Omental fat pad (tissue), 4 donors: ENCODE measurements around the gene NKX1-2. TPM values are rescaled to one million over a fixed set of nuclear protein-coding genes. Genes with fewer than 3 reads are reported as not detected.

Source experiments
- ATAC-seq: fragments of 150-250 bp; one replicate; pipeline ENCODE4 v1.9.1; 2016; ENCODE audit warnings: mild to moderate bottlenecking, moderate library complexity; ENCODE audit not compliant: low FRiP score
- DNase-seq: peaks from one replicate; pipeline ENCODE4 v3.0.0-alpha.2; 2019; ENCODE audit warnings: low spot score
- total RNA-seq, 4 donors: library from RNA; depleted of rRNA; stranded (reverse); fragments of >200 nt; gene quantifications; one replicate each; pipeline ENCODE4 v1.1.0, GENCODE V29; 2016
- TF ChIP-seq, protein P1 (sequence below), 3 donors: fragments of 450-650 bp; IDR thresholded peaks; one replicate each; pipeline ENCODE4 v1.5.1; 2016 to 2017; ENCODE audit warnings: antibody characterized with exemption in 3 of 3, mild to moderate bottlenecking in 3 of 3, moderate library complexity in 2 of 3

The NKX1-2 gene
- total RNA-seq, result not detected

DNA sequence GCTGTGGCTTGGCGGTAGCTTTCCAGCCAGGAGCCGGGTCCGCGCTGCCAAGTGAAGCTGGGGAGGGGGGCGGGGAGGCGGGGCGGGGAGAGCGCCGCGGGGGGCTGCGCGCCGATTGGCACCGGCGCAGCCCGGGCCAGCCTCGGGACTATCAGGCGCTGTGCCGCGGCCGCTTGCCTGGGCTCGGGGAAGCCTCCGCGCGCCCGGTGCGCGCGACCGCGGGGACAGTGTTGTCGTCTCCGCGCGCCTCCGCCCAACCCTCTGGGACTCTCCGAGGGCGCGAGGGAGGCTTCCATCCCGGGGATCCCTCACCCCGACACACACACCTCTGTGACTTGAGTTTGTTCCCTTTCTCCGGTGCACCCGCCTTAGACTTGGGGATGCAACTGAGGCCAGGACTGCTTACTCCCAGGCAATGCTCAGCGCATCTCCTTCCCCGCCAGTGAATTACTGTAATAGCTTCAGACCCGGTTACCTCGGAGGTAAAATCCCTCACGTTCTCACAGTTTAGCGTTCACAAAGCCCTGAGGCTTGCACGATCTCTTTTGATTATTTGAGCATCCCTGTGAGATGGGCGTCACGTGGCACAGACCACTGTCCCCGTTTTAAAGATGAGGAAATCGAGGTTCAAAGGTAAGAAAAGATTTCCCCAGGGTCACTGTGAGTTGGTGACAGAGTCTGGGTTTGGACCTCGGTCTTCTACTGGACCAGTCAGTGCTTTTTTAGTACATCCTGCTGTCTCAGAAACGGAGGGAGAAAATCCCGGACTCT, at the start of gene NKX1-2:
NKX1-2 (minus strand) TSS at position 24 of the 771 bp plus-strand sequence. CDS start 92 bp downstream, outside the sequence.
- ATAC-seq (no peak), DNase-seq (no peak)
- TF ChIP-seq, protein P1, sequence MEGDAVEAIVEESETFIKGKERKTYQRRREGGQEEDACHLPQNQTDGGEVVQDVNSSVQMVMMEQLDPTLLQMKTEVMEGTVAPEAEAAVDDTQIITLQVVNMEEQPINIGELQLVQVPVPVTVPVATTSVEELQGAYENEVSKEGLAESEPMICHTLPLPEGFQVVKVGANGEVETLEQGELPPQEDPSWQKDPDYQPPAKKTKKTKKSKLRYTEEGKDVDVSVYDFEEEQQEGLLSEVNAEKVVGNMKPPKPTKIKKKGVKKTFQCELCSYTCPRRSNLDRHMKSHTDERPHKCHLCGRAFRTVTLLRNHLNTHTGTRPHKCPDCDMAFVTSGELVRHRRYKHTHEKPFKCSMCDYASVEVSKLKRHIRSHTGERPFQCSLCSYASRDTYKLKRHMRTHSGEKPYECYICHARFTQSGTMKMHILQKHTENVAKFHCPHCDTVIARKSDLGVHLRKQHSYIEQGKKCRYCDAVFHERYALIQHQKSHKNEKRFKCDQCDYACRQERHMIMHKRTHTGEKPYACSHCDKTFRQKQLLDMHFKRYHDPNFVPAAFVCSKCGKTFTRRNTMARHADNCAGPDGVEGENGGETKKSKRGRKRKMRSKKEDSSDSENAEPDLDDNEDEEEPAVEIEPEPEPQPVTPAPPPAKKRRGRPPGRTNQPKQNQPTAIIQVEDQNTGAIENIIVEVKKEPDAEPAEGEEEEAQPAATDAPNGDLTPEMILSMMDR (IDR thresholded peaks at IDR 0.05), result no peak

- no peak for ATAC-seq
- TF ChIP-seq, protein P1 (IDR thresholded peaks at IDR 0.05), result no peak
These were observed 48.2 kb upstream of the NKX1-2 start for GRCh38 chr10:124498056-124498455.

DNA sequence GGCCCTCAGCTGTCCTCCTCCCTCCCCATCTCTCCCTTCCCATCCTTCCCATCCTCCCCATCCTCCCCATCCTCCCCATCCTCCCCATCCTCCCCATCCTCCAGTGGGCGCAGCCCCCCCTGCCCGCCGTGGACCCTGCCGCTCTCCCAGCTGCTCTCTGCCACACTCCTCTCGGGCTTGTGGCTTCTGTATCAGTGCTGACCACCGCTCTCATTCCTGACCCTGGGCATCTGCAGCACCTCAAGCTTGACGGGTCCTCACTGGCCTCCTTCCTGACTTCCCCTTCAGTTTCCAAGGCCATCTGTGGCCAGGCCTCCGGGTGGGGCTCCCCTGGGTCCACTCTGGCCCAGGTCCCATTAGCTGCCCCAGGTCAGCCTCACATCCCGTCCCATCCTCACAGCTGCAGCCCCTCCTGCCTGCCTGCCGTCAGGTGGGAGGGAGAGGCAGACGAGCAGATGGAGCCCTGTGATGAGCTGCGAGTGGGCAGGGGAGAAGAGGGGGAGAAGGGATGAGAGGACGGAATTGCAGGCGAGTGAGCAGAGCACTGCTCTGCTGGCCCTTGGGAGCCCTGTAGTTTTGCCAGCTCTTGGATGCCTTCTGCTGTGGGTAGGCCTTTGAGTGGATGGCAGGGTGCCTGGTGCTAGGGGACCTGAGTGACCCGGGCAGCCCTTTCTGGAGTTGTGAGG, 47.5 kb upstream of the NKX1-2 start:
- no peak for ATAC-seq
- no peak for DNase-seq
- TF ChIP-seq, protein P1 (IDR thresholded peaks at IDR 0.05), result no peak

More at GRCh38 chr10:124498056-124498455, 48.2 kb upstream of the NKX1-2 start:
- DNase-seq, result no peak

DNA sequence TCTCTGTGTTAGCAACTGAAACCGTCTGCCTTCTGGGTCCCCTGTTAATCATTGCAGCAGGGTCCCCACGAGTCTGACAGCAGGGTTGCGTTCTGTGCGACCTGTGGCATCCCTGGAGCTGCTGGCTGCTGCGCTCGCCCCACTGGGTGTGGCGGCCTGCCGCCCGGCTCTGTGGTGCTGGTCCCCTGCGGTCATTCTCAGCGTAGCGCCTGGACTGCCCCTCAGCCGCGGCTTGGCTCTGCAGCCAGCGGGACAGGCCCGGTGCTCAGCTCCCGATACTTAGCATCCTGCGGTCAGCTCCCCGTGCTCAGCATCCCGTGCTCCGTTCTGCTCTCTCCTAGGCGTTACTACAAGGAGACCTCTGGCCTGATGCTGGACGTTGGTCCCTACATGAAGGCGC, 46.8 kb upstream of the NKX1-2 start:
- TF ChIP-seq, protein P1 (IDR thresholded peaks at IDR 0.05), result no peak
- ATAC-seq (no peak), DNase-seq (no peak)

DNA sequence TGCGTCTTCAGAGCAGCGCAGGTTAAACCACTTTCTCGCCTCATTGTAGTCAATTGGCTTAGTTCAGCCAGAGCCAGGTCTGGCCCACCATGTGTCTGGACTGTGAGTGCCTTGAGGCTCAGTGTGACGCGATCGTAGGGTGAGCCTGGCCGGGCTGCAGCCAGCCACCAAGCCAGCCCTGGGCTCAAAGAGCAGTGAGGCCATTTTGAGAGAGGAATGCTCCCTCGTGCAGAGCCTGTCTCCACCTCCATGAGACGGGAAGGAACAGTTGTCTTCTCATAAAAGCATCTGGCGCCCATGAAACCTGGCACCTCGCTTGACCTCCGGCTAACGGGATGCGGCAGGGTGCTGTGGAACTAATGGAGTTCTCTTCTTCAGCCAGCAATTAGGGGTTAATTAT, 46.3 kb upstream of the NKX1-2 start:
- no peak for DNase-seq
- no peak for ATAC-seq

GRCh38 chr10:124495725-124496124, 45.9 kb upstream of the NKX1-2 start:
- ATAC-seq (no peak), DNase-seq (no peak)
- TF ChIP-seq, protein P1 (IDR thresholded peaks at IDR 0.05), result no peak

More for the DNA sequence above, 46.3 kb upstream of the NKX1-2 start:
- TF ChIP-seq, protein P1 (IDR thresholded peaks at IDR 0.05), result no peak
